GM12878 (cell line): Measurements from ENCODE around the gene CASP8AP2. TPM values are rescaled to one million over a fixed set of nuclear protein-coding genes. Genes with fewer than 3 reads are reported as not detected.

Experiments
- ATAC-seq: fragments of 200-7000 bp; cut with Tn5 transposase; 3 replicates; pipeline ENCODE4 v1.9.1; 2020; ENCODE audit warnings: mild to moderate bottlenecking, moderate library complexity
- BruUV-seq: library from RNA; stranded (reverse); fragments of 400-500 nt; replicated peaks from 2 replicates; lab custom pipeline; 2021; lab: Mats Ljungman, UMichigan
- CTCF ChIA-PET: fragments of 300-600 bp; sonication (Branson Sonifier 250); formaldehyde crosslinking; extraction: SDS; loops from one replicate; lab custom pipeline; 2021; ENCODE audit warnings: inconsistent platforms; lab: Yijun Ruan, JAX
- POLR2A ChIA-PET: fragments of 350-600 bp; formaldehyde crosslinking; extraction: SDS; loops from one replicate; lab custom pipeline; 2021; ENCODE audit warnings: inconsistent platforms; lab: Charles Lee
- RAD21 ChIA-PET: fragments of 300-600 bp; sonication (Branson Sonifier 250); formaldehyde crosslinking; loops from one replicate; lab custom pipeline; 2023; ENCODE audit warnings: antibody characterized with exemption; ENCODE audit not compliant: unreplicated experiment; lab: Charles Lee
- SMC1A ChIA-PET: fragments of 300-600 bp; sonication (Branson Sonifier 250); formaldehyde crosslinking; loops from one replicate; lab custom pipeline; 2023; ENCODE audit not compliant: unreplicated experiment, uncharacterized antibody; lab: Charles Lee
- DNase-seq: peaks from one replicate; pipeline ENCODE4 v3.0.0-alpha.2; 2011; ENCODE audit warnings: low read depth, low spot score
- FAIRE-seq: peaks from 3 replicates; lab custom pipeline; 2011; peaks lifted over from hg19 to GRCh38; lab: Jason Lieb, UNC
- H2AFZ ChIP-seq: 2 replicates; pipeline ENCODE4 v1.6.0; 2011; ENCODE audit warnings: low read depth, low read length, control low read depth; ENCODE audit not compliant: control insufficient read depth
- H3K27ac ChIP-seq: 2 replicates; pipeline ENCODE4 v1.5.1; 2011; ENCODE audit warnings: control low read depth; ENCODE audit not compliant: control insufficient read depth, insufficient read depth
- H3K27me3 ChIP-seq, 2 experiments: replicated peaks in 1 of 2; 2 replicates each; pipeline versions ENCODE4 v1.6.0 to v1.6.1; 2011; ENCODE audit warnings: low read length in 1 of 2; ENCODE audit not compliant: control insufficient read depth in 2 of 2, insufficient read depth in 2 of 2
- H3K36me3 ChIP-seq, 2 experiments: 2 replicates each; pipeline ENCODE4 v1.5.1; 2011; ENCODE audit warnings: low read length in 1 of 2; ENCODE audit not compliant: control insufficient read depth in 2 of 2, insufficient read depth in 2 of 2
- H3K4me1 ChIP-seq: 2 replicates; pipeline ENCODE4 v1.6.1; 2011; ENCODE audit warnings: mild to moderate bottlenecking, low read length, moderate library complexity, mixed read lengths; ENCODE audit not compliant: control insufficient read depth, insufficient read depth
- H3K4me2 ChIP-seq: 2 replicates; pipeline ENCODE4 v1.6.0; 2011; ENCODE audit warnings: control low read depth; ENCODE audit not compliant: control insufficient read depth, insufficient read depth
- H3K4me3 ChIP-seq: fragments of 200-600 bp; sonication (generic); 2 replicates; pipeline ENCODE4 v1.5.1; 2016
- H3K79me2 ChIP-seq: 2 replicates; pipeline ENCODE4 v1.6.0; 2011; ENCODE audit warnings: low read length; ENCODE audit not compliant: control insufficient read depth, insufficient read depth
- H3K9ac ChIP-seq: 2 replicates; pipeline ENCODE4 v1.8.0; 2011; ENCODE audit warnings: low read length, control low read depth, mixed read lengths; ENCODE audit not compliant: control insufficient read depth, insufficient read depth
- H3K9me3 ChIP-seq: replicated peaks from 3 replicates; pipeline ENCODE4 v1.5.1; 2011; ENCODE audit warnings: mild to moderate bottlenecking, low read length; ENCODE audit not compliant: control insufficient read depth, insufficient read depth
- H4K20me1 ChIP-seq: 2 replicates; pipeline ENCODE4 v1.6.0; 2011; ENCODE audit not compliant: control insufficient read depth, insufficient read depth
- ASH2L ChIP-seq: fragments of 300-600, 200-600 bp; sonication (generic); IDR thresholded peaks from 2 replicates; pipeline ENCODE4 v1.6.1; 2017; ENCODE audit warnings: low read depth, mild to moderate bottlenecking, borderline replicate concordance
- ATF2 ChIP-seq: IDR thresholded peaks from 2 replicates; pipeline ENCODE4 v1.6.1; 2012; ENCODE audit warnings: low read length, inconsistent platforms
- ATF3 ChIP-seq: IDR thresholded peaks from 2 replicates; pipeline ENCODE4 v1.6.1; 2011; ENCODE audit warnings: low read depth, mild to moderate bottlenecking, low read length, moderate library complexity, borderline replicate concordance; ENCODE audit errors: extremely low read depth
- CEBPB ChIP-seq, 2 experiments: fragments of 150-350 bp in 1 of 2; IDR thresholded peaks; 2 replicates each; pipeline ENCODE4 v1.6.1; 2012 to 2014; ENCODE audit warnings: low read depth in 2 of 2, low read length in 2 of 2, borderline replicate concordance in 1 of 2, inconsistent platforms in 1 of 2
- CREB1 ChIP-seq: IDR thresholded peaks from 2 replicates; pipeline ENCODE4 v1.6.1; 2012; ENCODE audit warnings: low read depth, mild to moderate bottlenecking, inconsistent platforms
- HDGF ChIP-seq: fragments of 450-650 bp; IDR thresholded peaks from 2 replicates; pipeline ENCODE4 v1.6.1; 2016; ENCODE audit warnings: antibody characterized with exemption
- IKZF2 ChIP-seq, 2 experiments: fragments of 450-650 bp; IDR thresholded peaks; 2 replicates each; pipeline ENCODE4 v1.6.1; 2017; ENCODE audit warnings: mild to moderate bottlenecking in 2 of 2, moderate library complexity in 2 of 2
- KAT2A ChIP-seq: conservative IDR thresholded peaks from 2 replicates; pipeline ENCODE4 v1.6.1; 2011; ENCODE audit warnings: low read depth, low read length; ENCODE audit not compliant: control insufficient read depth
- MAX ChIP-seq: IDR thresholded peaks from 2 replicates; pipeline ENCODE4 v1.6.1; 2012; ENCODE audit warnings: low read depth, low read length, improper control_type of control experiment
- MEF2A ChIP-seq: IDR thresholded peaks from 2 replicates; pipeline ENCODE4 v1.6.1; 2011; ENCODE audit warnings: low read depth, mild to moderate bottlenecking, low read length, moderate library complexity; ENCODE audit not compliant: insufficient read depth
- MLLT1 ChIP-seq: fragments of 450-650 bp; IDR thresholded peaks from 2 replicates; pipeline ENCODE4 v1.6.1; 2016; ENCODE audit warnings: mild to moderate bottlenecking
- NFYB ChIP-seq: IDR thresholded peaks from 2 replicates; pipeline ENCODE4 v1.6.1; 2011; ENCODE audit warnings: low read depth, mild to moderate bottlenecking, low read length, improper control_type of control experiment, moderate library complexity; ENCODE audit not compliant: insufficient read depth
- NR2C1 ChIP-seq: fragments of 450-650 bp; IDR thresholded peaks from 2 replicates; pipeline ENCODE4 v1.6.1; 2017; ENCODE audit warnings: antibody characterized with exemption, mild to moderate bottlenecking, moderate library complexity
- NRF1 ChIP-seq: conservative IDR thresholded peaks from 2 replicates; pipeline ENCODE4 v1.6.1; 2011; ENCODE audit warnings: mild to moderate bottlenecking, low read depth, low read length, improper control_type of control experiment
- POLR2AphosphoS2 ChIP-seq: IDR thresholded peaks from 2 replicates; pipeline ENCODE4 v1.6.1; 2011; ENCODE audit warnings: low read depth, mild to moderate bottlenecking, low read length, improper control_type of control experiment, moderate library complexity
- POLR2AphosphoS5 ChIP-seq: IDR thresholded peaks from 2 replicates; pipeline ENCODE4 v1.6.1; 2011; ENCODE audit warnings: mild to moderate bottlenecking, low read length, inconsistent platforms
- SKIL ChIP-seq: fragments of 450-650 bp; IDR thresholded peaks from 2 replicates; pipeline ENCODE4 v1.6.1; 2017; ENCODE audit warnings: mild to moderate bottlenecking, low read depth, inconsistent platforms; ENCODE audit not compliant: poor library complexity, severe bottlenecking
- WRNIP1 ChIP-seq: IDR thresholded peaks from 2 replicates; pipeline ENCODE4 v1.6.1; 2011; ENCODE audit warnings: low read depth, low read length, improper control_type of control experiment, borderline replicate concordance
- WGBS: methylation state at CpG from one replicate; pipeline ENCODE4 v1.1.6; 2016; ENCODE audit warnings: low lambda C conversion rate; ENCODE audit not compliant: insufficient replicate concordance, insufficient coverage; ENCODE audit errors: missing lambda C conversion rate; 5-methylcytosine and 5-hydroxymethylcytosine counted together
- in situ Hi-C: fragments of 300-500 bp; cut with MboI; formaldehyde crosslinking; loops from 9 replicates; pipeline ENCODE4 v1.14.3; 2018; ENCODE audit warnings: mixed read lengths
- intact Hi-C: fragments of 100-400 bp; cut with micrococcal nuclease; formaldehyde crosslinking; loops from one replicate; pipeline ENCODE4 v1.14.2; 2022; ENCODE audit not compliant: unreplicated experiment
- polyA plus RNA-seq, 11 experiments: library from polyadenylated mRNA; depleted of rRNA in 4 of 11; unstranded in 6 of 11; stranded (reverse) in 5 of 11; fragments of >200 nt; fragmentation: Nextera tagmentation in 4 of 11; fragmentation: Illumina TruSeq in 1 of 11; extraction: Ambion mirVana in 4 of 11; extraction: Trizol in 1 of 11; gene quantifications; 1 replicate in 1 of 11; 2 replicates in 10 of 11; pipeline versions ENCODE4 v1.2.1 to v1.2.3, GENCODE V29; 2011 to 2016; ENCODE audit warnings: inconsistent platforms in 2 of 11, missing spikeins in 2 of 11, low read depth in 1 of 11
- total RNA-seq, 4 experiments: library from RNA; depleted of rRNA in 3 of 4; stranded (reverse); fragments of >200 nt in 3 of 4; fragmentation: Illumina TruSeq in 1 of 4; extraction: Trizol in 1 of 4; gene quantifications; 2 replicates each; pipeline versions ENCODE4 v1.2.1 to v1.2.3, GENCODE V29; 2013 to 2021

Gene CASP8AP2
- total and polyA plus RNA-seq, 10 of the 15 experiments (the other 5 are each of a cell fraction or from before 2014, with no cell fraction given): 11.1 to 28.7 (median 17.1) TPM

- H3K27me3 ChIP-seq: no peaks in the 10 kb centered on the region
- H3K4me3 ChIP-seq: peak overlapping the region; percentile 18; the same call in 1 of the 2 replicates
- H3K4me2 ChIP-seq: no peak overlapping the region; the same call in 1 of the 2 replicates
- 9% methylated on average over 2 of the region's 2 CpGs for WGBS
- H3K4me1 ChIP-seq: peaks cover 25% of the 10 kb centered on the region
- FAIRE-seq: no peak
- no peak for DNase-seq
- ATAC-seq: peak; percentile 18; the same call in 2 of the 3 replicates
- in situ Hi-C loops: no loop called here
- SMC1A ChIA-PET: interaction anchor here (1.2 to 2.5 kb wide), 4 partner anchors 19 to 48 kb away, joined by 5 to 8 read pairs (median 6); partner anchors contain the start of gene CASP8AP2
- POLR2A ChIA-PET: no interaction called here
- intact Hi-C loops: loop anchor here (2.0 kb wide), 1 partner anchor 28 kb away; no protein-coding TSS in a partner anchor
- peak overlapping the region; percentile 42 for H3K27ac ChIP-seq
- CTCF ChIA-PET: interaction anchor here (0.8 to 1.7 kb wide), 3 partner anchors 11 to 43 kb away, joined by 4 to 5 read pairs (median 4); partner anchors contain the start of gene MDN1
- H3K9ac ChIP-seq: no peak overlapping the region
- no peaks in the 10 kb centered on the region for H4K20me1 ChIP-seq
- RAD21 ChIA-PET: no interaction called here
- TF ChIP-seq NRF1: no peak
- TF ChIP-seq MLLT1: no peak
- TF ChIP-seq NFYB: no peak
- TF ChIP-seq HDGF: 0 out of 2 replicates have a peak, but pooled peaks have one; percentile 3
- TF ChIP-seq ASH2L: no peak
- TF ChIP-seq IKZF2 (IDR thresholded peaks at IDR 0.05): no peak
- no peak for TF ChIP-seq ATF3
- no peak for TF ChIP-seq CREB1
- TF ChIP-seq CEBPB (IDR thresholded peaks at IDR 0.05; ENCODE audit: borderline replicate concordance in 1 of 2, low read depth in 2 of 2, low read length in 2 of 2): no peak
- peak; percentile 45; the same call in 1 of the 2 replicates for TF ChIP-seq ATF2
- no peak for TF ChIP-seq MEF2A
- no peak for TF ChIP-seq POLR2AphosphoS5
- TF ChIP-seq WRNIP1: no peak
- no peak for TF ChIP-seq SKIL
- TF ChIP-seq MAX: no peak
- no peak for TF ChIP-seq POLR2AphosphoS2
- no peak for TF ChIP-seq KAT2A
- TF ChIP-seq NR2C1: no peak
- TF ChIP-seq, all 136 proteins: peak for 2
- H3K36me3 ChIP-seq: peaks cover 3 to 15% of the 10 kb centered on the region in 2 experiments
- H3K9me3 ChIP-seq: no peaks in the 10 kb centered on the region
- no peak overlapping the region for H2AFZ ChIP-seq
- TSS peak; percentile 57 for BruUV-seq
- no peaks in the 10 kb centered on the region for H3K79me2 ChIP-seq
These were observed 33.0 kb downstream of the CASP8AP2 start for GRCh38 chr6:89862698-89863097.
